GM18951 (cell line): Measurements from ENCODE around the gene STIM2.
"Not testable (repeated sequence)": the region's sequence is repeated elsewhere in the genome, so short reads cannot be mapped to it uniquely, and the experiment has no call there.

Experiments
- POLR2A ChIP-seq: IDR thresholded peaks from 4 replicates; pipeline ENCODE4 v1.6.1; 2011; ENCODE audit warnings: mild to moderate bottlenecking; ENCODE audit not compliant: insufficient read length, insufficient read depth; ENCODE audit errors: extremely low read depth
- in situ Hi-C: fragments of 300-500 bp; cut with MboI; formaldehyde crosslinking; loops from one replicate; pipeline ENCODE4 v1.12.0; 2022; ENCODE audit warnings: low sequenced_read_pairs, mixed read lengths, inconsistent platforms; ENCODE audit not compliant: unreplicated experiment

STIM2 gene

DNA sequence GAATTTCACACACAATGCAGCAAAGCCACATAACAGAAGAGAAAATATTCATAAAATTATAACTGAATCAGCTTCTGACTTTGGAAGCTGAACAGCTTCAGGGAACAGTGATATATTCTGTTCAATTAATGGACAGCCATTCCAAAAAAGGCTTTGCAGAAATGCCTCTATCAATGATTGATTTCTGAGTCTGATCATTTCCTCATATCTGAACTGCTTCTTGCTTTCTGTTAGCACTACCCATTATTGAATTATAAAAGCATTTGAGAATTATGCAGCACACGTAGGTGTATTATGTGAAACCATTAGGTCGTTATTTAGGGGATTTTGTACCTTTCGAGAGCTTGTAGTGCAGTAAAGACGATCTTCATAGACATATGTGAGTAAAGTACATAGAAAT is 159.6 kb downstream of the STIM2 start:
- in situ Hi-C loops = loop anchor here (25.0 kb wide), 1 partner anchor 558 kb away; no protein-coding TSS in a partner anchor
- no peak for TF ChIP-seq POLR2A

- in situ Hi-C loops = loop anchor here (25.0 kb wide), 1 partner anchor 558 kb away; no protein-coding TSS in a partner anchor
- TF ChIP-seq POLR2A = no peak
Measured at GRCh38 chr4:27020603-27021002, 160.0 kb downstream of the STIM2 start.

DNA sequence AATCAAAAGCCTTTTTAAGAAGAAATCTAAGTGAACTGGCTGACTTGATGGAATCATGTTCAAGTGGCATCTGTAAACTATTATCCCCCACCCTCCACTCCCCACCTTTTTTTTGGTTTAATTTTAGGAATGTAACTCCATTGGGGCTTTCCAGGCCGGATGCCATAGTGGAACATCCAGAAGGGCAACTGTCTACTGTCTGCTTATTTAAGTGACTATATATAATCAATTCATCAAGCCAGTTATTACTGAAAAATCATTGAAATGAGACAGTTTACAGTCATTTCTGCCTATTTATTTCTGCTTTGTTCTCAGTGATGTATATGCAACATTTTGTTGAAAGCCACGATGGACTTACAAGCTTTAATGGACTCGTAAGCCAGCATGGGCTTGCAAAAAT is 162.3 kb downstream of the STIM2 start:
- in situ Hi-C loops = loop anchor here (25.0 kb wide), 1 partner anchor 561 kb away; no protein-coding TSS in a partner anchor

DNA sequence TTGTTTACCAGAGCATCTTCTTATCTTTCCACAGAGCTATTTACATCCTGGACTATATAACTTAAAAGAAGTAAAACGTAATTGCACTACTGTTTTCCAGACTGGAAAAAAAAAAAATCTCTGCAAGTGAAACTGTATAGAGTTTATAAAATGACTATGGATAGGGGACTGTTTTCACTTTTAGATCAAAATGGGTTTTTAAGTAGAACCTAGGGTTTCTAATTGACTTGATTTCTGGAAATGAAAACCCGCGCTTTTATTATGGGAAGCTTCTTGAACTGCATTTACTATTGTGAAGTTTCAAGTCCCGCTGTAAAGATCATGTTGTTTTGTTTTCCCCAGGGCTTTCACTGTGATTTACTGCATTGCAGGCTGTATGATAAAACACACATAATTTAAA is 162.7 kb downstream of the STIM2 start:
- in situ Hi-C loops = loop anchor here (25.0 kb wide), 1 partner anchor 561 kb away; no protein-coding TSS in a partner anchor
- TF ChIP-seq POLR2A = no peak

More for the DNA sequence above, 162.3 kb downstream of the STIM2 start:
- no peak for TF ChIP-seq POLR2A

GRCh38 chr4:27024805-27025204 is 164.2 kb downstream of the STIM2 start:
- no peak for TF ChIP-seq POLR2A
- in situ Hi-C loops = loop anchor here (25.0 kb wide), 1 partner anchor 563 kb away; no protein-coding TSS in a partner anchor

- in situ Hi-C loops = no loop called here
- TF ChIP-seq POLR2A = no peak
Measured at GRCh38 chr4:27027428-27027827, 166.8 kb downstream of the STIM2 start.

DNA sequence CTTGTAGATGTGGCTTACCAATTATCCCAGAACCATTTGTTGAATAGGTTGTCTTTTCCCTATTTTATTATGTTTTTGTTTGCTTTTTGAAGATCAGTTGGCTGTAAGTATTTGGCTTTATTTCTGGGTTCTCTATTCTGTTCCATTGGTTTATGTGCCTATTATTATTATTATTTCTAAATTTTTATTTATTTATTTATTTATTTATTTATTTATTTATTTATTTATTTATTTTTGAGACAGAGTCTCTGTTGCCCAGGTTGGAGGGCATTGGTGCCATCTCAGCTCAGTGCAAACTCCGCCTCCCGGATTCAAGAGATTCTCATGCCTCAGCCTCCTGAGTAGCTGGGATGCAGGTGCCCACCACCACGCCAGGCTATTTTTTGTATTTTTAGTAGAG is 174.5 kb downstream of the STIM2 start:
- in situ Hi-C loops = not testable (repeated sequence)

- in situ Hi-C loops = no loop called here
- no peak for TF ChIP-seq POLR2A
Measured at GRCh38 chr4:27040356-27040755, 179.7 kb downstream of the STIM2 start.

GRCh38 chr4:27042411-27042810 is 181.8 kb downstream of the STIM2 start:
- TF ChIP-seq POLR2A = no peak

GRCh38 chr4:27043200-27043599 is 182.6 kb downstream of the STIM2 start:
- no peak for TF ChIP-seq POLR2A
- in situ Hi-C loops = no loop called here

More at GRCh38 chr4:27042411-27042810, 181.8 kb downstream of the STIM2 start:
- in situ Hi-C loops = no loop called here

DNA sequence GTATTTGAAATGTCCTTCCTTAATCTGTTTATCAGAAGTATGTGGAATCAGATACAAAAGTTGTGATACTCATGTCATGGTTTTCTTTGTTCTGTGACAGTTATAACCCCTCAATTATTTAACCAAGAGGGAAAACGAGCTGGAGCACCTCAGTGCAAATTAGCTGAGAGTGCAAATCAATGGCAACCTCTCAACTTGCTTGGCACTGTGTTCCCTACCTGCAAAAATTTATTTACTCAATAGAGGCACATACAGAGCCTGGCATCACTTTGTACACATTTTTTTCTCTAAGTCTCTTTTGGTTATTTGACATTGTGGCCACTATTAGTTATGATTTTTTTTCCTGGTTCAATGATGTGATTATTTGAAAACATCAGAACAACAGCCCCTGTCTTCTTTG is 186.2 kb downstream of the STIM2 start:
- TF ChIP-seq POLR2A = no peak
- in situ Hi-C loops = no loop called here

DNA sequence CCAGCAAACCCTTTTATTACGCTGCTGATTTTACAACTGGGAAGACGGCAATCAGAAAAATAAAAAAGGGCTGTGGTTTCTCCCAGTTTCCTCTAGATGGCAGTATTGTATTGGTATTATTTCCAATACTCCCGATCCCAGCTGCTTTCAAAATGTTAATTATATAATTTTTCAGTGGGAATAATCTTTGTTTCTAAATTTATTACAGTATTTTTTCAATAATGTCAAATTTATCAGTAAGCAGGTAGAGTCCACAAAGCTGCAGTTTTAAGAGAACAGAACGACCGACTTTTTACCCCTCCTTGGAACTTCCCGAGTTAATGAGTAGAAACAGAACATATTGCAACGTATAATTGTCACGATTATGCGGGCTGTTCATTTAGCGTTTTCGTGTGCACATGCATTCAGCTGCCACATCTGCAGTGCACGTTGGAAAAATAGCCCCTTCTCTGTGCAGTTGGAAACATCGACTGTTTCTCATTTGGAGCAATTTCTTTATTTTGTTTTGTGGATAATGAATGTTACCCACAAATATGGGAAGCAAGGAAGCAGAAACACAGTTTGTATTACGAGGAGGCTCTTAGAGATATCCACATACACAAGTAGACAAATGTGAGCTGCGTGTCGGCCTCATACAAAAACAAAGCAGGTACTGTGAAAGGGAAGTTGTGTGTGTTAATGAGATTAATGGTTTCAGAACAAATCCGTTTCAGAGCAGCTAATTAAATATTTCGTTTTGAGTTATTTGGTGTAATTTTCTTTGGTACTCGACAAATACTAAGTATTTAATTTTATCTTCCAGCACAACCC is 188.0 kb downstream of the STIM2 start:
- in situ Hi-C loops = no loop called here
- TF ChIP-seq POLR2A = no peak

DNA sequence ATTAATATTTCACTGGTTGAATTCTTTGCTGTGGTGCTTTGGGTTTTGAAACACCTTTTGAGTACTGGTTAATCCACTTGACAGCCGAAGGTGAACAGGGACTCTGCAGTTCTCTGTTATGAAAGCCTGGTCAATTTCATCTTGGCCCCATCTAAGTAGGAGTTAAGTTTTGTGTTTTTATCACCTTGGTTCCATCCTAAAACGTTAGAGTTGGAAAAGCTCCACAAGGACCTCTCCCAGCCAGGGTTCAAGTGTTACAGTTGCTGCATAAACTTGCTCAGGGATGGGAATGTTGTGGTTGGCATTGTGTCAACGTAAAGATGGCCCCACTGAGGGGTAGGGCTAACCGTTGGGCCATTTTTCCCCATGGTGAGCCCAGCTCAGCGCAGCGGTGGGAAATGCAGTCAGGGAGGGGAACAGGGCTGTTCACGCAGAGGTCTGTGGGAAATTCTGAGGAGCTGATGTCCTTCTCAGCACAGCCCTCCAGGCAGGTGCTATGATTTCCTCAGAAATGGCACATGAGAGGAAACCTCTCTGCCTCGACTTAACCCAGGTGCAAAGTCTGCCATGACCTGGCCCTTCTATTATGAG is 188.7 kb downstream of the STIM2 start:
- in situ Hi-C loops = no loop called here
- no peak for TF ChIP-seq POLR2A

- in situ Hi-C loops = loop anchor here (25.0 kb wide), 1 partner anchor 262 kb away; no protein-coding TSS in a partner anchor
- no peak for TF ChIP-seq POLR2A
Measured at GRCh38 chr4:27050731-27051130, 190.1 kb downstream of the STIM2 start.
